Hypothalamus (tissue), 51 donors: Measurements from ENCODE around the gene KLC1.
A peak's percentile ranks its signal among the peaks of the same experiment; 100 is the strongest.

Experiments used
- DNase-seq, 51 donors: peaks; one replicate each; lab custom pipeline; 2025; lab: John Stamatoyannopoulos, UW

The KLC1 gene

GRCh38 chr14:103731916-103732867 lies 103.2 kb downstream of the KLC1 start:
- DNase-seq: no peak

DNA sequence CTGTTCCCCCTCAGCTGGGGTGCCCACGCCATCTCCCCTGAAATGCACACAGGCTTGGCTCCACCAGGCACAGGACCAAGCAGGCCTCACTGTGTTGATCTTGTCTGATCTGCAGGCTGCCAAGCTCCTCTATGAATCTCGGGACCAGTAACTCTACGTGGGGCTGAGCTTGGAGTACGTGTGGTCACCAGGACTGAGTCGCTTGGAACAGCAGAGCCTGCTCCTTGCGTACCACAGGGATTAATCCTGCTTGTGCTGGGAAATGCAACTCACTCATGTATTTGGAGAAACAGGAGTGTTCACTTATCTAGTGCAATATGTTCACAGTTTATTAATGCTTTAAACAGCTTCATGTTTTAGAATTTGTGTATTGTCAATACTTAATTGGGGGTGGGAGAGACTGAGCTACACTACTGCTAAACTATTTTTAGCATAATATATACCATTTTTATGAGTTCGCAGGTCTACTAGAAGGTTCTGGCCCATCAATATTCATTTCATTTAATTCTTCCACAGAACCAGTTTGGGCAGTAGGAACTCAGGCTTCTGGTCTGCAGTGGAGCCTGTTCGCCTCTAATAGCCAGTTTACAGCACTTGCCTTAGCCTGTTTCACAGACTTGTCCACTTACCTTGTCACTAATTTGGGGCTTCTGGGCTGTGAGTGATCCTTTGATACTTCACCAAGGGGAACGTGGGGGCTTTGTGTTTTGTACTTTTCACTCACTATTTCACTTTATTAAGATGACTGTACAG lies 104.0 kb downstream of the KLC1 start:
- DNase-seq: no peak

- no peak for DNase-seq
Measured at GRCh38 chr14:103733651-103734050, 104.6 kb downstream of the KLC1 start.

DNA sequence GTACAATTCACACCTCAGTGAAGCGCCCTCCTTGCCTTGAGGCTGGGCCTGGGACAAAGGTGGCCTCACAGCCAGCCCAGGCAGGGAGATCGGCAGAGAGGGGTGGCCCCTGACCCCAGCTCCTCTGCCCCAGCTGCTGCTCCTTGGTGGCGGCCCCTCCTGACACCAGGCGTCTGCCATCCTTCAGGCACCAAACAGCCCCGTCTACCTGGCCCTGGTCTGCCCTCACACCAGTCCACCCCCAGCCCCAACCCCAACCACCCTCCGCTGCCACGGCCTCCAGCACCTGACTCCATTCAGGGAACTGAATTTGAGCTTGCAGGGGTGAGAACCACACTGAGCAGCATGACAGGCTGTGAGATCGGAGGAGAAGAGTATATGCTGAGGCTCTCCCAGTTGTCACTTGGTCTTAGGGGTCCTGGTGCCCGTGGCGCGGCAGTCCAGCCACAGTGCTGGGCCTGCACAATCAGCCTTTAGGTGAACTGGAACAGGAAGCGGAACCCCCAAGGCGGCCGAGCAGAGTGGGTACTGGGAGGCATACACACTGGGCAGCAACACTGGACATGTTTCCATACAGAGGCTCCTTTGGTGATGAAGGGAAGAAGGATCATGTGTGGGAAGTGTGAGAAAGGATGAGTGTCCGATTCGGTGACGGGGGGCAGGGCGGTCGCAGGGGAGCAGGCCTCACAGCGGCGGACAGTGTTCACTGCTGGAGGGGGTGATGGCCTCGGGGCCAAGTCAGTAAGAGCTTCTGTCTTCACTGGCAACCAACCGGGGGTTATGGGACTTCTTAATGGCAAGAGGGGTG lies 105.3 kb downstream of the KLC1 start:
- DNase-seq: no peak

- peak in 4 of 51 donors; percentile 23 to 55 (median 40) for DNase-seq
Measured at GRCh38 chr14:103735022-103735421, 106.0 kb downstream of the KLC1 start.

DNA sequence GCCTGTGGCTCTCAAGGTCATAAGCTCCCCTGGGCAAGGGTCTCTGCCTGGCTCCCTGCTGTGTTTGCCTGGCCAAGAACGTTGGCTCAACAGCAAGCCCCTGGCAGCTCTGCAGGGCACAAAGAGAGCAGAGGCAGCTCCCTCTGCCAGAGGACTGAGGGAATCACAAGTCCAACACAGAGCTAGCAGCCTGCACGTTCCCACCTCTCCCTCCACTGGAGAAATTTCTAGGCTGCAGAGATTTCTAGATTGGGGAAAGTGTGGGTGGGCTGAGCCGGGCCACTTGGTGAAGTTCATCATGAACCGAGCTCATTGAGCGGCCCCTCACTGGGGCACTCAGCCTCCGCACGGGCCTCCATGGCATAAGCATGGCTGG lies 106.4 kb downstream of the KLC1 start:
- peak in 13 of 51 donors; percentile 32 to 67 (median 52) for DNase-seq

- DNase-seq: peak in 1 of 51 donors; percentile 48
Measured at GRCh38 chr14:103735815-103736545, 107.0 kb downstream of the KLC1 start.

- DNase-seq: peak in 15 of 51 donors; percentile 22 to 63 (median 41)
Measured at GRCh38 chr14:103736546-103737431, 107.8 kb downstream of the KLC1 start.

DNA sequence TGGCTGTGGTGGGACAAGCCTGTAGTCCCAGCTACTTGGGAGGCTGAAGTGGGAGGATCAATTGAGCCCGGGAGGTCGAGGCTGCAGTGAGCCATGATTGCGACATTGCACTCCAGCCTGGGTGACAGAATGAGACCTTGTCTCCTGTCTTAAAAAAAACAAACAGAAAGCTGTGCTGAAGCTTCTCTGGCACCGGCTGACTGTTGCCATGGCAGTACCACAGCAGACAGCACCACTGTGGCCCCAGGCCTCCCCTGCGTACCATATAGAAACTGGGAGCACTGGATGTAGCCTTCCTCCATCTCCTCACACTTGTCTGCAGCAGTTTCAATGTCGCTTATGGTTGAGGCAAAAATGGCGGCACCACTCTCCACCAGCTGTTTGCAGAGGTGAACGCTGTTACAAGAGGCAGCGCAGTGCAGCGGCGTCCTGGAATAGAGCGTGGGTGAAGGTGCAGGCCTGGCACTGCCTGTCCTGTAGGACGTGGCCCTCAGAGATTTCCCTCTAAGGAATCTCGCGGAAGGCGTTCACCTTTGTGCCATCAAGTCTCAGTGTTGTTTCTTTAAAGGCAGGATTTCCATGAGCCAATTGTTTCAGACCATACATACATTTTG lies 108.5 kb downstream of the KLC1 start:
- DNase-seq: no peak

- DNase-seq: no peak
Measured at GRCh38 chr14:103738166-103738565, 109.2 kb downstream of the KLC1 start.

GRCh38 chr14:103738701-103739451 lies 109.9 kb downstream of the KLC1 start:
- peak in 9 of 51 donors; percentile 30 to 62 (median 45) for DNase-seq

- no peak for DNase-seq
Measured at GRCh38 chr14:103739466-103739792, 110.4 kb downstream of the KLC1 start.

DNA sequence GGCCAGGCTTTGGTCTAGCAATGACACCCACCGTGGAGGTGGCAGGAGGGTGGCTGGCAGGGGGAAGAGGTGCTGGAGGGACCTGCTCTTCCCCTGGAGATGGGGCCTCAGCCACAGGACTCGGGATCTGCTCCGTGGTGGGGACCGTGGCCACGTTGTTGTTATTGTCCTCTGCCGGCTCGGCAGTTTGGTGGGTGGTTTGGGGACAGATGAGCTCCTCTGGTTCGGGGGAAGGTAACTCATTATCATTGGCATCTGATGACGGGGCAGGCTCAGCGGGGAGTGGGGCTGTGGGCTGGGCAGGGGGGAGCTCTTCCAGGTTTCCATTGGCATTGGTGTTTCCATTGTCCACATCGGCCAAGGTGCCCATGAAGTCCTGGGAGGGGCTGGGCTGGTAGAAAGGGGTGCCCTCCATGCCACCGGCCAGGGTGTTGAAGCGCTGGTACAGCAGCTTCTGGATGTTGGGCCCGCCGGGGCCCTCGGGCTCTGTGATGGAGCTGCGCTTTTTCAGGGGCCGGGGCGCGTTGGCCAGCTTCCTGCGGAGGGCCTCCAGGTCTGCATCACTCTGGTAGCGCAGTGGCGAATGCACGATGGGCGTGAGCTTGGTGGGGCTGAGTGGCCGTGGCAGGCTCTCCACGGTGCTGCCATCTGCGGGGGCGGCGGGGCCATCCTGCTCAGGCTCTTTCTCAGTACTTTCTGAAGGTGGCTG lies 110.9 kb downstream of the KLC1 start:
- no peak for DNase-seq

- no peak for DNase-seq
Measured at GRCh38 chr14:103740991-103741689, 112.1 kb downstream of the KLC1 start.

- DNase-seq: no peak
Measured at GRCh38 chr14:103741876-103742275, 112.9 kb downstream of the KLC1 start.

DNA sequence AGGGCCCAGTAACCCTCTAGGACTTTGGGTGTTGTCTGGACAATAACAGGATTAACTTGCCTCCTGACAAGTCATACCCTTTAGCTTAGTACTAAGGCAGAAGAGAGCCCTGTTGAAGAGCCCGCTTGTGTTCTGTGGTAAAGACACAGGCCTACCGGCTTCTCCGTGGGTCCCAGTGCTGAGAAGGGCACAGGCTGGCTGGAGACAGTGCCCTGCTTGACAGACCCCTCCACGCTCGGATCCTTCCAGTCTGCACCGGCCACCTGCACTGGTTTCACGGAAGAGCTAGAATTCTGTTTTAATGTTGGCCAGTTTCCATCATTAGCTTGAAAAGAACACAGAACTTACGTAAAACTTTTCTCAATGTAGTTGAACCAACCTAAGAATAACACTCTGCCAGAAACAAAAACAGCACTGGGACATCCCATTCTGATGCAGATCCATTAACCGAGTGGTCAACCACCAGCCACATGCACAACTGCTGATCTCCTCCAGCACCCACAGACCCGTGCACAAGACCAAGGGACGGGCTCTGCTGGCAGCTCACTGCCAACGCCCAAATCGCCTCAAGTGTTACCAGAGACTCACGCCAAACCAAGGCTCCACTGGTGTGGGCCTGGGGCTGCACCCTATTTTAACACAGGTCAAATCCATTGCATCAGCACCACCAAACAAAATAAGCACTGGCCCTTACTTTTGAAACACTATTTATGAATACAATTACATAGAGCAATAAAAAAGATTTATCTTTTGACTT lies 113.7 kb downstream of the KLC1 start:
- DNase-seq: no peak
